Sigmoid colon (tissue), 7 donors: ENCODE data around the gene UNC79. TPM values are rescaled to one million over a fixed set of nuclear protein-coding genes. Genes with fewer than 3 reads are reported as not detected.

Experiments used
- DNase-seq: peaks from one replicate; pipeline ENCODE4 v3.0.0-alpha.2; 2019
- H3K27ac ChIP-seq, 4 donors: fragments of 200-600 bp; sonication (generic); one replicate each; pipeline ENCODE4 v1.5.1; 2016 to 2019; ENCODE audit warnings: mild to moderate bottlenecking in 1 of 4
- H3K27me3 ChIP-seq, 3 donors: fragments of 200-600 bp; sonication (generic); one replicate each; pipeline ENCODE4 v1.5.1; 2019; ENCODE audit warnings: mild to moderate bottlenecking in 1 of 3
- H3K36me3 ChIP-seq, 4 donors: fragments of 200-600 bp; sonication (generic); one replicate each; pipeline ENCODE4 v1.5.1; 2016 to 2019
- H3K4me1 ChIP-seq, 4 donors: fragments of 200-600 bp; sonication (generic); one replicate each; pipeline ENCODE4 v1.5.1; 2017 to 2019
- H3K4me3 ChIP-seq, 4 donors: fragments of 200-600 bp; sonication (generic); one replicate each; pipeline ENCODE4 v1.5.1; 2017 to 2019; ENCODE audit warnings: mild to moderate bottlenecking in 2 of 4, moderate library complexity in 1 of 4
- H3K9me3 ChIP-seq, 4 donors: fragments of 200-600 bp in 3 of 4; sonication (generic) in 3 of 4; one replicate each; pipeline versions ENCODE4 v1.5.1 to v1.6.1; 2013 to 2019
- EP300 ChIP-seq, 4 donors: sonication (generic); formaldehyde crosslinking; IDR thresholded peaks; one replicate each; pipeline ENCODE4 v1.6.1; 2017; ENCODE audit warnings: antibody characterized with exemption in 4 of 4
- POLR2A ChIP-seq, 2 donors: fragments of 450-650 bp; IDR thresholded peaks; one replicate each; pipeline ENCODE4 v1.6.1; 2016; ENCODE audit warnings: antibody characterized with exemption in 2 of 2, mild to moderate bottlenecking in 2 of 2, moderate library complexity in 2 of 2
- POLR2AphosphoS5 ChIP-seq, 4 donors: sonication (generic); formaldehyde crosslinking; IDR thresholded peaks; one replicate each; pipeline ENCODE4 v1.6.1; 2017; ENCODE audit warnings: antibody characterized with exemption in 4 of 4
- WGBS, 2 donors: extraction: QIAGEN DNeasy Blood & Tissue Kit; methylation state at CpG; one replicate each; pipeline ENCODE4 v1.1.7; 2013; 5-methylcytosine and 5-hydroxymethylcytosine counted together
- intact Hi-C: fragments of 100-400 bp; cut with DNase I; formaldehyde crosslinking; loops from one replicate; pipeline ENCODE4 v1.15.1; 2023
- polyA plus RNA-seq, 3 donors: library from polyadenylated mRNA; stranded (reverse); fragments of 200-250 nt; gene quantifications; one replicate each; pipeline ENCODE4 v1.2.3, GENCODE V29; 2013
- total RNA-seq, 4 donors: library from RNA; depleted of rRNA; stranded (reverse); fragments of >200 nt; gene quantifications; one replicate each; pipeline ENCODE4 v1.1.0, GENCODE V29; 2016
- TF ChIP-seq, protein P1 (sequence below), 4 experiments: fragments of 450-650 bp in 3 of 4; fragments of 200-600 bp in 1 of 4; IDR thresholded peaks; one replicate each; pipeline ENCODE4 v1.5.1; 2016 to 2019; ENCODE audit warnings: antibody characterized with exemption in 4 of 4, mild to moderate bottlenecking in 3 of 4, moderate library complexity in 2 of 4
- donor health status: healthy with polysubstance abuse.
- donor health status: Bipolar disorder and iron deficiency.
- donor health status: healthy.

Gene UNC79
- total and polyA plus RNA-seq, 7 donors = 0.15 to 1.4 (median 0.81) TPM; not detected in 2

DNA sequence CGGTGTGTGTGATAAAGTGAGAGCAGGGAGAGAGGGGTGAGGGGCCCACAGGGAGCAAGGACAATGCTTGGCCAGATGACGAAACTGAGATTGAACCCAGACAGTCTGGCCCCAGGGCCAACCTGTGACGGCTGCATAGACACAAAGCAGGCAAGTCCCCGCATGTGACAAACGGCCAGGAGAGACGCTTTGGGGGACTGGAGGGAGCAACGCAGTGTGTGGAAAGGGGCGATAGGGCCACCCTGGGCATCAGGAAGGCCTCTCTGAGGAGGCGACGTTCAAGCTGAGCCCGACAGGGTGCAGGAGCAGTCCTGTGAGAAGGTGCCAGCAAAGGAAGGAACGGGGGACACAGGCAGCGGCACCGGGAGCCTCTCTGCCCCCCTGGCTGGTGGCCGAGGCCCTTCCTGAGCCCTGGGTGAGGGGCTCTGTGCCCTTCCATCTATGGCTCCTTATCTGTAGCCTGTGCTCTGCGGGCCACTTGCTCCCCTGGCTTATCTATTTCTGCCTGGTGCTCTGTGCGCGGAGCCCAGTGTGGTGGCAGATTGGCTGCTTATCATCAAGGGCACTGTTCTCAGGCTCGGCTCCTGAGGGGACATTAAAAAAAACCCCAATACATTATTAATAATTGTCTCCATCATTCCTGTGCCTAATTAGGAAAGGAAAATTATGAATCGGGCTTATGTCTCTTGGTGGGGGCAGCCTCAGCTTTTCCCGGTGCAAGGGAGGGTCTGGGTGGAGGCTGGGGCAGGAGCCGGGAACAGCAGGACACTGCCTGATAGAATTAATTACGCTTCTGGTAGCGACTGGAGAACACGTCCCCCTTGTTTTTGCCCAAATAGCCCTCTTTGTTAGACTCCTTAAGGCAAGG, 317.7 kb downstream of the UNC79 start:
- H3K9me3 ChIP-seq = no peaks in the 10 kb centered on the region
- peaks cover 0 to 32% (median 13%) of the 10 kb centered on the region in 4 donors for H3K4me1 ChIP-seq
- no peaks in the 10 kb centered on the region for H3K36me3 ChIP-seq
- H3K4me3 ChIP-seq = no peak overlapping the region
- H3K27ac ChIP-seq = peak overlapping the region; percentile 41 to 61 (median 48)
- DNase-seq = peak; percentile 49
- TF ChIP-seq POLR2AphosphoS5 (IDR thresholded peaks at IDR 0.05) (peak in 3 of 4 donors; percentile 14 to 32 (median 18)), EP300 (IDR thresholded peaks at IDR 0.05) (peak in 1 of 4 donors; percentile 17)
- TF ChIP-seq, protein P1, sequence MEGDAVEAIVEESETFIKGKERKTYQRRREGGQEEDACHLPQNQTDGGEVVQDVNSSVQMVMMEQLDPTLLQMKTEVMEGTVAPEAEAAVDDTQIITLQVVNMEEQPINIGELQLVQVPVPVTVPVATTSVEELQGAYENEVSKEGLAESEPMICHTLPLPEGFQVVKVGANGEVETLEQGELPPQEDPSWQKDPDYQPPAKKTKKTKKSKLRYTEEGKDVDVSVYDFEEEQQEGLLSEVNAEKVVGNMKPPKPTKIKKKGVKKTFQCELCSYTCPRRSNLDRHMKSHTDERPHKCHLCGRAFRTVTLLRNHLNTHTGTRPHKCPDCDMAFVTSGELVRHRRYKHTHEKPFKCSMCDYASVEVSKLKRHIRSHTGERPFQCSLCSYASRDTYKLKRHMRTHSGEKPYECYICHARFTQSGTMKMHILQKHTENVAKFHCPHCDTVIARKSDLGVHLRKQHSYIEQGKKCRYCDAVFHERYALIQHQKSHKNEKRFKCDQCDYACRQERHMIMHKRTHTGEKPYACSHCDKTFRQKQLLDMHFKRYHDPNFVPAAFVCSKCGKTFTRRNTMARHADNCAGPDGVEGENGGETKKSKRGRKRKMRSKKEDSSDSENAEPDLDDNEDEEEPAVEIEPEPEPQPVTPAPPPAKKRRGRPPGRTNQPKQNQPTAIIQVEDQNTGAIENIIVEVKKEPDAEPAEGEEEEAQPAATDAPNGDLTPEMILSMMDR (IDR thresholded peaks at IDR 0.05) = no peak
- whole genome bisulfite sequencing, 2 donors = 81 to 82% methylated on average over 25 of the region's 25 CpGs
- no peaks in the 10 kb centered on the region for H3K27me3 ChIP-seq
- intact Hi-C loops = loop anchor here (5.0 kb wide), 1 partner anchor 91 kb away; no protein-coding TSS in a partner anchor

GRCh38 chr14:93749076-93749420, 318.3 kb downstream of the UNC79 start:
- H3K4me1 ChIP-seq = peaks cover 0 to 33% (median 15%) of the 10 kb centered on the region in 4 donors
- no peak for TF ChIP-seq EP300 (IDR thresholded peaks at IDR 0.05)
- TF ChIP-seq, protein P1 (IDR thresholded peaks at IDR 0.05) = no peak
- no peak for TF ChIP-seq POLR2AphosphoS5 (IDR thresholded peaks at IDR 0.05)
- TF ChIP-seq POLR2A (IDR thresholded peaks at IDR 0.05) = no peak
- no peaks in the 10 kb centered on the region for H3K36me3 ChIP-seq
- WGBS, 2 donors = 85 to 95% methylated on average over 8 of the region's 8 CpGs
- DNase-seq = no peak
- intact Hi-C loops = loop anchor here (5.0 kb wide), 1 partner anchor 92 kb away; no protein-coding TSS in a partner anchor
- H3K4me3 ChIP-seq = no peak overlapping the region
- peak overlapping the region in 3 of 4 donors; percentile 21 to 49 (median 30) for H3K27ac ChIP-seq
- no peaks in the 10 kb centered on the region for H3K9me3 ChIP-seq
- no peaks in the 10 kb centered on the region for H3K27me3 ChIP-seq

DNA sequence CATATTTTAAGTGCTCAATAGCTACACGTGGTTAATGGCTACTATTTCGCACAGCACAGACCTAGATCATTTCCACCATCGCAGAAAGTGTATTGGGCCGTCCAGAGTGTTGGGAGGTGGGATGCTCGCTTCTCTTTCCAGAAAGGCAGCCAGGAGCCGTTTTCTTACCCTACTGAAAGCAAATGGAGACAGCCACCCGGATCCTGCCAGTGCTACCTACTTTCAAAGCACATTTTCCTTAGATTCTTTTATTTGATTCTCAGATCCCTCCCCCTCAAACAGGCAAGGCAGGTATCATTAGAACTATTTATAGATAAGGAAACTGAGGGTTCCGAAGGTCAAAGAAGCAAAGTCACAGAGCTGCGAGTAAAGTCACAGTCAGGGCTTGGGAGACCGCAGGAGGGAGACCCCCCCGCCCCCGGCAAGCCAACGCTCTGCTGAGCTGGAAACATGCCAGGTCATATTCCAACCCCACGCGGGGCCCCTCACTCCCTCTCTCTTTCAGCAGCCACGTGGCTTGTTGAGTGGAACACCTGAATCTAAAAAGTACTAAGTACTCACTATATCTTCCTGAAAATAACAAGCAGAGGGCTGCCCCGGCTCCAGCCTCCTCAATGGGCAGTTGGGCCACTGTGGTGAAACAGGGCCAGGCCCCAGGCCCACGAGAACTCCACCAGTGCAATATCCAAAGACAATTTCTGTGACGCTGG, 321.4 kb downstream of the UNC79 start:
- no peaks in the 10 kb centered on the region for H3K27me3 ChIP-seq
- no peak overlapping the region for H3K4me3 ChIP-seq
- H3K27ac ChIP-seq = peak overlapping the region; percentile 38 to 55 (median 51)
- no peaks in the 10 kb centered on the region for H3K9me3 ChIP-seq
- H3K36me3 ChIP-seq = no peaks in the 10 kb centered on the region
- no peak for DNase-seq
- WGBS, 2 donors = 58 to 69% methylated on average over 19 of the region's 19 CpGs
- TF ChIP-seq, protein P1 (IDR thresholded peaks at IDR 0.05) = no peak
- TF ChIP-seq EP300 (IDR thresholded peaks at IDR 0.05) (no peak), POLR2AphosphoS5 (IDR thresholded peaks at IDR 0.05) (no peak), POLR2A (IDR thresholded peaks at IDR 0.05) (no peak)
- H3K4me1 ChIP-seq = peaks cover 0 to 40% (median 15%) of the 10 kb centered on the region in 4 donors
- intact Hi-C loops = no loop called here

DNA sequence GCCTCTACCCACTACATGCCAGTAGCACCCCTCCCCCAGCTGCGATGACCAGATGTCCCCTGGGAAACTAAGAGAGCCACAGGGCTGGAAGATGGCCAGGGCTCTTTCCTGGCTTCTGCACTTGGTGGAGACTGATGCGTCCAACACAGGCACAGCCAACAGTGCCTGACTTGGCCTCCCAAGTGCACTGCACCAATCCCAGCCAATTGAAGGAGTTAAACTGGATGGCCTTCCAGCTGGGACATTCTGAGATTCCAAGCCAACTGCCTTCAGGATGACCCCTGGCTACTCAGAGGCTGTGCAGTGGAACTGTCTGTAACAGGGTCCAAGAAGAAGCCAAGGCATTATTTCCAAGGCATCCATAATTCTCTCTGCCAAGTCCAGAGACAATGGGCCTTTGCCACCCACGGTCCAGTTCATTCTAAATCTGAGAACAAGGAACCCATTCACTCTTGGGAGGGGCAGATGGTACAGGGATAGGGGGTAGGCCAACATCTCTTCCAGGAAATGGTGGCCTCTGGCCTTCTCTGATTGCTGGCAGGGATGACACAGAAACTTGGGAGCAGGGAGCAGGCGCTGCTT, 322.3 kb downstream of the UNC79 start:
- Histone ChIP-seq H3K36me3 (no peaks in the 10 kb centered on the region), H3K27me3 (no peaks in the 10 kb centered on the region), H3K27ac (peak overlapping the region in 3 of 4 donors; percentile 23 to 86 (median 38)), H3K4me3 (no peak overlapping the region), H3K9me3 (no peaks in the 10 kb centered on the region), H3K4me1 (peaks cover 0 to 40% (median 14%) of the 10 kb centered on the region in 4 donors)
- WGBS, 2 donors = 64 to 68% methylated on average over 4 of the region's 4 CpGs
- TF ChIP-seq POLR2A (IDR thresholded peaks at IDR 0.05) (no peak), EP300 (IDR thresholded peaks at IDR 0.05) (peak in 2 of 4 donors; percentile 11 to 23), POLR2AphosphoS5 (IDR thresholded peaks at IDR 0.05) (peak in 3 of 4 donors; percentile 10 to 54 (median 49))
- TF ChIP-seq, protein P1 (IDR thresholded peaks at IDR 0.05) = no peak
- intact Hi-C loops = no loop called here
- DNase-seq = peak; percentile 86
